ENCODE data around the gene CEACAM8.
"Not testable (repeated sequence)": the region's sequence is repeated elsewhere in the genome, so short reads cannot be mapped to it uniquely, and the experiment has no call there.

CEACAM8 gene

GRCh38 chr19:42594617-42595489, at the start of gene CEACAM8:
Gene CEACAM8 (minus strand): TSS chr19:42594924. CDS start chr19:42594828, 96 bp downstream.
- DNase-seq (ENCODE audit: low read depth in 2 of 2), result no peak

- DNase-seq (ENCODE audit: low read depth in 2 of 2), result not testable (repeated sequence)
Observed at GRCh38 chr19:42639324-42640092, 44.8 kb upstream of the CEACAM8 start.

GRCh38 chr19:42635233-42635539, 40.5 kb upstream of the CEACAM8 start:
- no peak for DNase-seq (ENCODE audit: low read depth in 2 of 2)

GRCh38 chr19:42634409-42635232, 39.9 kb upstream of the CEACAM8 start:
- peak in 1 of 2 experiments; percentile 6 for DNase-seq (ENCODE audit: low read depth in 2 of 2)

- DNase-seq (ENCODE audit: low read depth in 2 of 2), result no peak
Observed at GRCh38 chr19:42629191-42629590, 34.5 kb upstream of the CEACAM8 start.

GRCh38 chr19:42628411-42629140, 33.9 kb upstream of the CEACAM8 start:
- DNase-seq (ENCODE audit: low read depth in 2 of 2), result no peak

GRCh38 chr19:42627916-42628315, 33.2 kb upstream of the CEACAM8 start:
- DNase-seq (ENCODE audit: low read depth in 2 of 2), result no peak

- no peak for DNase-seq (ENCODE audit: low read depth in 2 of 2)
Observed at GRCh38 chr19:42626181-42626580, 31.5 kb upstream of the CEACAM8 start.

- DNase-seq (ENCODE audit: low read depth in 2 of 2), result no peak
Observed at GRCh38 chr19:42619271-42619670, 24.5 kb upstream of the CEACAM8 start.

GRCh38 chr19:42613666-42614065, 18.9 kb upstream of the CEACAM8 start:
- DNase-seq (ENCODE audit: low read depth in 2 of 2), result no peak

- not testable (repeated sequence) for DNase-seq (ENCODE audit: low read depth in 2 of 2)
Observed at GRCh38 chr19:42610401-42610915, 15.7 kb upstream of the CEACAM8 start.

GRCh38 chr19:42606660-42607351, 12.1 kb upstream of the CEACAM8 start:
- DNase-seq (ENCODE audit: low read depth in 2 of 2), result no peak

- DNase-seq (ENCODE audit: low read depth in 2 of 2), result no peak
Observed at GRCh38 chr19:42601811-42602443, 7.2 kb upstream of the CEACAM8 start.

- DNase-seq (ENCODE audit: low read depth in 2 of 2), result no peak
Observed at GRCh38 chr19:42596391-42597072, 1.8 kb upstream of the CEACAM8 start.

- DNase-seq (ENCODE audit: low read depth in 2 of 2), result no peak
Observed at GRCh38 chr19:42595550-42596172, 937 bp upstream of the CEACAM8 start.

- no peak for DNase-seq (ENCODE audit: low read depth in 2 of 2)
Observed at GRCh38 chr19:42589792-42590191, 4.9 kb downstream of the CEACAM8 start.

- no peak for DNase-seq (ENCODE audit: low read depth in 2 of 2)
Observed at GRCh38 chr19:42584466-42584865, 10.3 kb downstream of the CEACAM8 start.

- no peak for DNase-seq (ENCODE audit: low read depth in 2 of 2)
Observed at GRCh38 chr19:42577016-42577415, 17.7 kb downstream of the CEACAM8 start.

GRCh38 chr19:42576241-42576640, 18.5 kb downstream of the CEACAM8 start:
- DNase-seq (ENCODE audit: low read depth in 2 of 2), result no peak

Data from fibroblast of skin of left quadriceps (primary cell).